ENCODE results near the gene LMCD1.
A peak's percentile ranks its signal among the peaks of the same experiment; 100 is the strongest.

LMCD1 gene

DNA sequence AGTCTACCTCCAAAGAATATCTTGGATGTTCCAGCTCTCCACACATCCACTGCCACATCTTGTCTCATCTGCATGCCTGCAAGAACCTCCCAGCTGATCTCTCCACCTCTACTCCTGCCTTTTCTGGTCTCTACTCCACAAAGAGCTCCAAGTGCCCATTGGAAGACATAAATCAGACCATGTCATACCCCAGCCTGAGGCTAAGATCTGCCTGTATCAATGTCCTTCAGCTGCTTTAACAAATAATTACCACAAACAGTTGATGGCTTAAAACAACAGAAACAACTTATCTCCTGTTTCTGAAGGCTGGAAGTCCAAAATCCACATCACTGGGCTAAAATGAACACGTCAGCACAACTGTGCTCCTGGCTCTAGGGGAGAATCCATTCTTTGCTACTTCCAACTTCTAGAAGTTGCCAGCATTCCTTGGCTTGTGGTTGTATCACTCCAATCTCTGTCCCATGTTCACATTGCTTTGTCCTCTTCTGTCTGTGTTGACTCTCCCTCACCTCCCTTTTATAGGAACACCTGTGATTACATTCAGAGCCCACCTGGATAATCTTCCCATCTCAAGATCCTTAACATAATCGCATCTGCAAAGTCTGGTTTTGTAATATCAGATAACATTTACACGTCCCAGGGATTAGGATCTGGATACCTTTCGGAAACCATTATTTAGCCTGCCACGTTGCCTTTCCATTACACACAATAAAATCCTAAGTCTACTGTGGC is 17.0 kb upstream of the LMCD1 start:
- no peak for DNase-seq (ENCODE audit: low read depth)

DNA sequence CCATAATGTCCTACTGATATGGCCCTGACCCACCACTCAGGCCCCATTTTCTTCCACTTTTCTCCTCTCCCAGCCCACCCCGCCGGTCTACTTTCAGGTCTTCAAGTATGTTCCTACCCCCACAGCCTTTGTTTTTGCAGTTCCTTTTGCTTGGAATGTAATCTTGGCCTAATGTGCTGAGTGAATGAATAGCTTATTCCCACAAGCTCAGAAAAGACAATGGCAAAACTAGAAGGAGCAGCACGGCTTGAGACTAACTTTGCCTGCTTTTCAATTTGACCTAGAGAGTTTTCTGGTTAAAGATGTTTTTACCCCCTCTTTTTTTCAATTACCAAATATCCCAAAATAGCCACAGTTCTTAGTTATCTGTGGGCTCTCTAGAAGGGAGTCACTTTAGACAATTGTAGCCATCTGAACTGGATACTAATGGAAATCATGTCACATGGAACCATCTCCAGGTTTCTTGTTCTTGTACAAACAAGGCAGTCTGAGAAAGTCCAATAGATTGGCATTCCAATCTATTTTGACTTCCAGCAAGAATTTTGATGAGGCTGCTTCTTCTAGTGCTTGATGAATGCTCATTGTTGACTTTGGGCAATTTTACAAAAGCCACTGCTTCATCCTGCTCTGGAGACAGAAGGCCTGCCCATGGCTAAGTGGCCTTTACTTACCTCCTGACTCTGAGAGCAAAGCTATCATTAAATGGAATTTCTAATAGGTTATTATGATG is 16.3 kb upstream of the LMCD1 start:
- DNase-seq (ENCODE audit: low read depth): no peak

DNA sequence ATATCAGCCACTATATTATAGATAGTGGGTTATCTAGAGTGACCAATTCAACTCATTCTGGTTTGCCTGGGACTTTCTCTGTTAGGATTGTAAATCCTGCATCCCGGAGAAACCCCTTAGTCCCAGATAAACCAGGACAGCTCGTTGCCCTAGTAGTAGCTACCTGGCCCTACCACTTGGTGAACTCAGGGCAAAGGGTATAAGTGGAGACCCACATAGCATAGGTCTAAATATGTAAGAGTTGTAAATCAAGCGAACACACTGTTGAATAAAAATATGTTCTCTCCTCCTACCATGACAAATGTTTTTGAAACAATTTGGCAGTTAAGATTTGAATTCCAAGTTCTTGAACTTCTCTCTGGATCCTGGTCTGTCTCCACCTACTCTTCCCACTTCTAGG is 15.7 kb upstream of the LMCD1 start:
- no peak for DNase-seq (ENCODE audit: low read depth)

DNA sequence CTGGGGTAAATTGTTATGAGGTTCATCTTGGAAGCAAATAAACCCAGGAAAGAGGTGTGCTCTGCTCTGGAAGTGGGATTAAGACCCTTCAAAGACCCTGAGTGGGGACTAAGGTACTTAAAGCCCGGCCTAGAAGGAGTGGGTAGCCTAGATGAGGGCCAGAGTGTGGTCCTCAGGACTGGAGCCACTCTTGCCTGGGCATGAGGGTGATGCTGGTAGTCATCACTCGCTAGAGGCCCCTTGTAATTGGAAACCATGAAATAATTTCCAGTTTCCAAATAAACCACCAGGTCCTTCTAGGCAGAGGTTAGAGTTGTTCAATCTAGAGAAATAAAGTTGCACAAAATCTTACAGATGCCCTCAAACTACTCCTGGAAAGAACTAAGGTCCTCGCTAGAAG is 15.2 kb upstream of the LMCD1 start:
- DNase-seq (ENCODE audit: low read depth): no peak

DNA sequence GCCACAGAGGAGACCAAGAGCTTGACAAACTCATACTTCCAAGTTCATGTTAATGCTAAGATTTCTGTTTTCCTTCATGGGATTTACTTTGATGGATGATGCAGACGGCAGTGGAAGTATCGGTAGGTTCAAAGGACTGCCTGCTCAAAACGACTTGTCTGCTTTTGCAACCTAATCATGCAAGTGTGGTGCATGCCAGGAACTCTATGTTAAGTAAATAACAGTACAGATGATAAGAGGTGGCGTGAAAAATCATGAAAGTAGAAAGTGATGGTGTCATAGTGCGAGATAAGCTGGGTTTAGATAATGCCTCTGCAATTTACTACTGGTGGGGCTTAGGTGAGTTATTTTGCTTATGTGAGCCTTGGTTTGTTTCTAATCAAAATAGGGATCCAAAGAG is 14.7 kb upstream of the LMCD1 start:
- DNase-seq (ENCODE audit: low read depth): no peak

DNA sequence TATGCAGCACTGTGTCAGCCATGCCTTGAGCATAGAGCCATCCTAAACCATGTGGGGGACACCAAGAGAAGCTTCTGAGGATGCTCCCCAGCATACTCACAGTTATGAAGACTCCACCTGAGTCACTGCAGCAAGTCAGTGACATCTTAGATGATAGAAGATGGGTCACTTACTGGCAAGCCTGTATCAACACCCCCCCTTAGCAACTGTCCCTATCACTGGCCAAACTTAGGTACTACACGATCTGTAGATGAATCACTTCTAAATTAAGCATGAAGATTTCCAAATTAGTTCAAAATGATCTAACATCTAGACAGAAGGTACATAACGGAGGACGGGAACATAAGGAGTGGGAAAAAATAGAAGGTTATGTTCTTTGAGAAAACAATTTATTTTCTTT is 13.2 kb upstream of the LMCD1 start:
- no peak for DNase-seq (ENCODE audit: low read depth)

DNA sequence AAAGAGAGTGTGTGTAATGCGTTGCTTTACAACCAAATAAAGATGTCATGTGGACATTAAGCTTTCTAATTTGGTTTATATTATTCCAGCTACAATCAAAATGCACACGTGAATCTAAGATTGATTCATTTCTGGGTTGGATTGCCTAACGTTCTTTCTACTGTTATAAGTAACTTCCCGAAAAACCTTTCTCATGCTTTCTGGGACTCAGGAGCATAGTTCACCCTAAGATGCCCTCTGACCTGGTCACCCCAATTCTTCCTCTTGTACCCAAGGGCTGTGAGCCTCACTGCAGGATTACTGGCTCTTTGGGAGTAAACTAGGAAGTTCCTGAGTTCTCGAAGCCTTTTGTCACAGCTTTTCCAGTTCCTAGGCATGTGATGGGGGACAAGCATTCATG is 12.7 kb upstream of the LMCD1 start:
- DNase-seq (ENCODE audit: low read depth): no peak

DNA sequence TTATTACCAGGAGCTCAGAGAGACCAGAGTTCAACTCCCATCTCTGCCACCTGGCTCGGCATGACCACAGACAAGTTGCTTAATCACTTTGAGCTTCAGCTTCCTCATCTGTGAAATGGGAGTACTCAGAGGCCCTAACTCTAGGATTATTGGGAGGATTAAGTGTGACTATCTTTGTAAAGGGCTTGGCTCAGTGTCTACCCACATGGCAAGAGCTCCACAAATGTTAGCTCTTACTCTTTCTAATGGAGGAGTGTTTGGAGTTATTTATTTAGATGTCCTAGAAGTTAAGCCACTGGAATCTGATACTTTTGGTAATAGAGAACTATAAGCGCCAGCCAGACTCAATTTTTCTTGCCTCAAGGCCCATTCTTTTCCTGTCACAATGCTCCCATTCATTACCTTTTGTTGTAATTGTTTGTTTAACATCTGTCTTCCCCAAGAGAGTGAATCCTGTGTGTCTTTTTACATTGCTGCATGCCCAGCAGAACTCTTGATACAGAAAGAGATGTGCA is 12.3 kb upstream of the LMCD1 start:
- no peak for DNase-seq (ENCODE audit: low read depth)

DNA sequence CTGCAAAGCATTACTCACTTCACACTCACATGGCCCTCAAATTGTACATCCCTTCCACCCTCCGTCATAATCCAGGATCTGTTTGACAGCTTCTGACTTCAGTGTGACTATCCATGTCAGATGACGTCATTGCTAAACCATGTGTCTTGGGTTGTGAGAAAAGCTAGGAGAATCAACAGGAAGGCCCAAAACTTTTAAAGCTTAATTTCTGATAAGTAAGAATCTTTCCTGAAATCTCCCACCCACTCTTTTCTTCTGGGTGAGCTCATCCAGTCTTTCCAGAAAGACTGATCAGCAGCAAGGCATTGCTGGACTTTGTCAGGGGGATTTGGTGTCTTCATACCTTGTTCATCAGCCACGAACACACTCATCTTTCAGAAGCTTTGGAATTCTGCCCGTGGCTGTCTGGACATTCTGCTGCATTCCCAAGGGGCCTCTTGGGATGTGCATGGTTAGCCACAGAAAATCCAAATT is 11.5 kb upstream of the LMCD1 start:
- DNase-seq (ENCODE audit: low read depth): peak; percentile 97

DNA sequence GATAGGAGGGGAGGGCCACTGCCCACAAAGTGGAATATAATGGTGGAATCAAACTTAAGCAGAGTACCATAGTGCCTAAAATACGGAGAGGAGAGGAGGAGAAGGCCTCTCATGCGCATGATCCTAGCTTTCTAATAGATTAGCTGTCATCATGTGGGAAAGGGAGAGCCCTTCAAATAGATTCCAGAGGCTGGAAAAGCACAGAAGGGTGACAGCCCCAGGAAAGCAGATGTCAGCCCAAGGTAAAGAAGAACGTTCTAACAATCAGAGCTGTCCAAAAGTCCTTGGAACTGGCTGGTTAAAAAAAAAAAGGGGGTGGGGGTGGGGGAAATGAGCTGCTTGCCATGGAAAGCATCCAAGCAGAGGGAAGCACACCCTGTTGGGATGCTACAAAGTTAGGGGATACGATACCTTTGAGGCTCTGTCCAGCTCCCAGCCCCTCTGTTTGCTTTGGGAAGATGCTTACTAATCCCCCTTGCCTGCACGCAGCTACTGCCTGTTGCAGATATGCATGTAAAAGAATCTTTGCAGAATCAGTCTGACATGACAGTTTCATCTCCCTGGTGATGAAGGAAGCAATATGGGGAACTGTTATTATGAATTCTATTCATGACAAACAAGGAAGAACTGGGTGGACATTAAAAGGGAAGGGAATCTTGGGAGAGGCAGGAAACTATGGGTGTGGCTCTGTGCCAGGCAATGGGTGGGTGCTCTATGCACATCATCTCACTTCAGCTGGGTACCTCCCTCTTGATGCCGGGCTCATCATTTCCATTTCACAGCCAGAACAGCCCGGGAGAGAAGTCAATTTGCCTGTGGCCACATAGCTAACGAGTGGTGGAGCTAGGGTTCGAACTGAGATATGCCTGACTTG is 10.1 kb upstream of the LMCD1 start:
- no peak for DNase-seq (ENCODE audit: low read depth)

DNA sequence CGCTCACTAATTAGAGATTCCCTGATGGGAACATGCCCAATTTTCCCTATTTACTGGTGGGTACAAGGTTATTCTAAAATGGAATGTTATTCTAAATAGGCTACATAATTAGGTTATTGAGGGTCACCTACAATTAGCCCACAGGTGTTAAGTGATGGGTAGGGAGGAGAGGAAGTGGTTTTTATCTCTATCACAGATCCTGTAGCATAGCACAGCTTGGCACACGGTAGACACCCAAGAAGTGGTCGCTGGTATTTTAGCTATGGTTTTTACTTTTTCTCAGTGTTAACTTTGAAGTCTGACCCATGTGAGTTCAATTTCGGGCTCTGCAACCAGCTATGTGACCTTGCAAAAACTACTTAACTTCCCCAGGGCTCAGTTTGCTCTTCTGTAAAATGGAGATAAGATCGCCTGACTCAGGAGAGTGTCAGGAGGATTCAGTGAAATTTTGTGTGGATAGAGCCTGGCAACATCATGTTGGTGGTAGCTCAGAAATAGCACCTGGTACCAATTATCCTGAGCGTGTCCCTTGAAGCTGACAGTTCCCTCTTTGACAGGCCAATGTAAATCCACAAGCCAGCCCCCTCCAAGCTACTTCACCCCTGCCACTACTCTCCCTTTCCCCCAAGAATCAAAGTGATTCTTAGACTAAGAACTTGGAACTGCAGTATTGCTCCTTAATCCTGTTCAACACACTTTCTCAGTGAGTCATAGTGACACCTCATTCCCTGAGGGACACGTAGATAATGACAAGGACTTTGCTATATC is 8.7 kb upstream of the LMCD1 start:
- no peak for DNase-seq (ENCODE audit: low read depth)

DNA sequence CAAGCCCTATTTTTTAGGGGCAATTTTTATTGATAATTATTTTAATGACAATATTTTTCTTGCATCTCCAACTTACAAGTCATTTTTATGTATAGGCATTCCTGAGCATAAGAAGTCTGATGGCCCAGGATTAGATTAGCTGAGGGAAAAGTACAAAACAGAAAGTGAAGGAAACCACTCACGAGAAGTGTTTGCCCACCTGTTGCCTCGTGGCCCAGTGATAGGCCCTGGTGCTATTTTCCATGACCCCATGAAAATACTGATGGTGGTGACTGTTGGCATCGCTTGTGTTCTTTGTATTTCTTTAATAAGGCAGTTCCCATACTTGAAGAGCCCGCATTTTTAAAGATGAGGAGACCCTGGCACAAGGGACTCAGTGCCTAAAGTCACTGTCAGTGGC is 7.9 kb upstream of the LMCD1 start:
- DNase-seq (ENCODE audit: low read depth): no peak

DNA sequence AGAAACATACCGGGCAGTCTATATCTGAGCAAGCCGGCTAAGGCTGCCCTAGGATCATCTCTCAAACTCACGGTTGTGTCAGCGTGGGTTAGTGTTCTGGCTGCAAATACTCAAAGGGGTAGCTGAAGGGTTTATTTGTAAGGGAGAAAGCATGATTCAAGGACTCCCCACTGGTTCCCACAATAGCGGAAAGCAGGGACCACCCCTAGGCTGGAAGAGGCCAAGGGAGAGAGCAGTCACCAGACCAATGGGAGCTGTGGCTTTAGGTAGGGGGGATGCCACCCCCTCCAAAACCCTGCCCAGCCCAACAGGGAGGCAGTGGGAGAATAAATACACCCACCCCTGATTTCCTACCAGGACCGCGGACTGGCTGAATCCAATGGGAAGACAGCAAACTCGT is 7.3 kb upstream of the LMCD1 start:
- DNase-seq (ENCODE audit: low read depth): no peak

DNA sequence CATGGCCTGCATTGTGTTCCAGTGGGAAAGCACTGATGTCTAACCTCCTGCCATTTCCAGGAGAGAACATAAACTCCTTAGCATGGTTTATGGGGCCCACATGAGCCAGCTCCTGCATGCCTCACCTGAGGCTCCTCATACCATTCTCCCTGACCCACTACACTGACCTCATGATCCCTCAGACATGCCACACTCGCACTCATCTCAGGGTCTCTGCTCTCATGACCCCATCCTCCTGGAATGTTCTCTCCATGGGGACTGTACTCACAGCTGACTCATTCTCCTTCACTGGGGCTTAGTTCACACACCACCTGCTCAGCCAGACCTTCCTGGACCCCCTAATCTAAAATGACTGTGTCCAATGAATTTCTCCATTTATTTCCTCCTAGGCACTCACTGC is 4.0 kb upstream of the LMCD1 start:
- DNase-seq (ENCODE audit: low read depth): no peak

DNA sequence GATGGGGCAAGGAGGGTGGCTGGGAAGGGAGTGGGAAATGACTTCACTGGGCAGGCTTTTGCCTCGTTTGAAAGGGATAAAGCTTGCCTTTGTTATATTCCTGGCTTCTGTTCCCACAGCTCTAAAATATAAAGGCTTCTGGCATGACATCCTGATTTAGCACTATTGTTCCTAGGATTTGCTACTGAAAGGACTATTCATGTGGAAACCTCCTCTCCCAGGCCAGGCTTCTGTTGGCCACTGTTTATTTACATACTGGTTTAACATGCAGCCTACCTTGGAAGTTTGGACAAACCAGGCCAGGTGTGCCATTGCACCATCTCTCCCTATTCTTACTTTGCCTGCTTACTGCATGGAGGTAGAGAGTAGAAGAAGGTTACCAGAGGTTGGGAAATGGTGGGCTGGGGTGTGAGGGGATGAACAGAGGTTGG is 2.4 kb upstream of the LMCD1 start:
- DNase-seq (ENCODE audit: low read depth): no peak

DNA sequence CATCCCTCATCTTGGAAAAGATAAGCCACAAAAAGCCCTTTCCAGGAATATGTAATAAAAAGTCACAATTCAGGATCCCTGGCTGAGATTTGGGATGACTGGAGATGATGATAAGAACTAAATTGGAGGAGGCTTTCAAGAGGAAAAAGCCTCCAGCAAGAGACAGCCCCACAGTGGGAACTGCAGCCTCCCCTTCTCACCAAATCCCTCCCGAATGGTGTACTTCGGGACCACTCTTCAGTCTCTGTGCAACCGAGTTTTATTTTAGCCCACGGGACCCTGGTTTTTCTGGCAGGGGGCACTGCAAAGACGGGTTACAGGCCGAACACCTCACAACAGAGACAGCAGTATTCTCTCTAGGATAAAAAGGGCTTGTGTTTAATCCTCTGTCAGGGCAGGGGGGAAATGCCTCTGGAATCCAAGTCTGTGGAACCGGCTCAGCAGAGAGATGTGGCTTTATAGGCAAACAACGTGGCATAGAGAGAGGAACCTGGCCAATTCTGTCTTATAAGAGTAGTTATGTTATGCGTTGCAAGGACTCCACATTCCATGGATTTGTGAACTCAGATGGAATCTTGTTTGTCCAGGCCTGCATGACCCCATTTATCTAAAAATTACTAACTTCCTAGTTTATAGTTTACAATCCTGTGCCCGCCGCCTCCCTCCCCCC is 1.2 kb upstream of the LMCD1 start:
- DNase-seq (ENCODE audit: low read depth): no peak

DNA sequence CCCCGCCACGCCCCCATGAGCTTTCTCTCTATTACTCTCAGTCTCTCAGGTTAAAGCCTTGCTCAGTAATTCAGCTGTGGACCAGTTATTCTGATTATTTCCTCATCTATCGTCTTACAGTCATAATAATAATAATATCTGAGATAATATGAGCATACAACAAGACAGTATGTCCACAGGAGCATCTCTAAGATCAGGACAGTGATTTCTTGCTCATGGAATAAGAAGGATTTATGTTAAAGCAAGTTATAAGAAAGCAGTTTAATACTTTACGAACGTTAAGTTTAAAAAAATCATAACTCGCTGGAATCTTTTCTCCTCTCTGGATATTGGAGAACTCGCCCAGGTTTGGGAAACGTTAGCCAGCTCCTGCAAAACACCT is 643 bp upstream of the LMCD1 start:
- DNase-seq (ENCODE audit: low read depth): no peak

DNA sequence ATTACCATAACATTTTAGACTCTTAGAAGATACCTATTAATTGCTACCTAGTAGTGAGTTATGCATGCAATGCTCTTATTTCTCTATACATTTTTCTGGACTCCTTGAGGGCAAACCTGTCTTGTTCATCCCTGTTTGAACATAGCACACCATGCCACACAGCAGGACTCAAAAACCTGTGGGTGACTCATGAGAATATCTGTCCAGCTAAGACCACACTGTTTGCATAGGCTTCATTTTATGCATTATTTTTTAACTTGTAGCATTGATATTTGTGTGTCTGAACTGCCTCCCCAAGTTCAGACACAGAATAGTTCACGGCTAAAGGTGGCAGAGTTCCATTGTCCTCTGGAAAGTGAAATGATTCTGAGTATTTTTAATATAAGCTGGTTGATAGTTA is 1.8 kb downstream of the LMCD1 start:
- DNase-seq (ENCODE audit: low read depth): no peak

DNA sequence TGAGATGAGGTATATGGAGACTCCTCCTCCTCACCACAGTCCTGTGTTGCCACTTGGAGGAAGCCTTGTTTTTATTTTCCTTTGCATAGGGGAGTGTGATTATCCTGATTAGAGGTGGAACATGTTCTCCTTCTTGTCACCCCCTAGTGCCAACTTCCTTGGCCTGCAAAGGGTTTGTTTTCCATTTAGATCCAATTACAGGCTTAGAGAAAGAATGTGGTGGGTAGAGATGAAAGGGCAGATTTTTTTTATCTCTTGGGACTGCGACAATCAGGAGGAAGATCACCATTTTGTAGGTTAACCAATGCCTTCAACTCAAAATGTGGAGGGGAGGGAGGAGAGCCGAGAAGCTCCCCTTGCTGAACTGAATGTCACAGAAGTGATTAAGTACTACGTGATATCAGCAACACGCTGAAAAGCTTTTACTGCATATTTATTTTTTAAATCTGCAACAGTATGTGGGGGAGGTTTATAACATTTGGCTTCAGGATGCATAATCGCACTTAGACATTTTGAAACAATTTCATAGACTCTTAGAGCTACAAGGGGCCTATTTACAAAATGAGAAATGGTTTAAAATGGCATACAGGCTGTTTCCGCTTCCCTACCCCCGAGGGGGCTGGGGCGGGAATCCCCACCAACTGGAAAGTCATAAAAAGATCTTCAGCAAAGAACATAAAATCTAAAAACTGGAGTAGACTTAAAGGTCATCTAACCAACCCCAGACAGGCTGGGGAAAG is 2.4 kb downstream of the LMCD1 start:
- no peak for DNase-seq (ENCODE audit: low read depth)

DNA sequence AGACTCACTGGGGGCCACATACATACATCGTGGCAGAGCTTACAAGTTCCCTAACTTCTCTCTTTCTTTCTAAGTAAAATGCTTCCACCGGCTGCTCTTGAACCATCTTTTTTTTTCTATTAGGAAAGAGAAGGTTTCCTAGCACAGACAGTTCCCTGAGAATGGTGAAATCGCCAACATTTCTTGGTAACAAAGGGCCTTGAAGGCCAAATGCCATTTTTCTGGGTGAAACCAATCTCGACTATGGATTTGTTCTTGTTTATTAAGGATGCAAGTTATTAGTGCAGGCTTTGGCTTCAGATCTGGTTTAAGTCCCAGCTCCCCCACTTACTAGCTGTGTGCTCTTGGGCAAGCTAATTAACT is 3.0 kb downstream of the LMCD1 start:
- no peak for DNase-seq (ENCODE audit: low read depth)

DNA sequence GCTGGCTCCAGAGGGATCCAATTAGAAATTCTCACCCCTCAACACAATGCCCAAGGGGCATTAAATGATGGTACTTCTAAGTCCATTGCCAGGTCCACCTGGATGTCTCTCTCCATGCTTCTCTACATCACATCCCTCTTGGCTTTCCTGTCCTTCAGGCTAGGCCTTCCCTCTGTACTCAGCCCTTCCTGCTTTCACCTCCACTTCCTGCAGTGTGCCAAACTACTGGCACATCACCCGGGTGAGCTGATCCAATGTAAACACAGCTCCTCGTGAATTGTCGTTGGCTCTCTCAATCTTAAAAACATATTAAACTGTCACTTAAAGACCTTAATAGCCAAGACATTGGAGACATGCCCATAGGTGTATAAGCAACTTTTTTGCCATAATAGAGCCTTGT is 4.0 kb downstream of the LMCD1 start:
- DNase-seq (ENCODE audit: low read depth): no peak

All from HS-27A (cell line).